Fibroblast of skin of right biceps (primary cell): Measurements from ENCODE around the gene FGF8.

Source experiments
- DNase-seq: peaks from one replicate; pipeline ENCODE4 v3.0.0-alpha.2; 2013

FGF8 gene

DNA sequence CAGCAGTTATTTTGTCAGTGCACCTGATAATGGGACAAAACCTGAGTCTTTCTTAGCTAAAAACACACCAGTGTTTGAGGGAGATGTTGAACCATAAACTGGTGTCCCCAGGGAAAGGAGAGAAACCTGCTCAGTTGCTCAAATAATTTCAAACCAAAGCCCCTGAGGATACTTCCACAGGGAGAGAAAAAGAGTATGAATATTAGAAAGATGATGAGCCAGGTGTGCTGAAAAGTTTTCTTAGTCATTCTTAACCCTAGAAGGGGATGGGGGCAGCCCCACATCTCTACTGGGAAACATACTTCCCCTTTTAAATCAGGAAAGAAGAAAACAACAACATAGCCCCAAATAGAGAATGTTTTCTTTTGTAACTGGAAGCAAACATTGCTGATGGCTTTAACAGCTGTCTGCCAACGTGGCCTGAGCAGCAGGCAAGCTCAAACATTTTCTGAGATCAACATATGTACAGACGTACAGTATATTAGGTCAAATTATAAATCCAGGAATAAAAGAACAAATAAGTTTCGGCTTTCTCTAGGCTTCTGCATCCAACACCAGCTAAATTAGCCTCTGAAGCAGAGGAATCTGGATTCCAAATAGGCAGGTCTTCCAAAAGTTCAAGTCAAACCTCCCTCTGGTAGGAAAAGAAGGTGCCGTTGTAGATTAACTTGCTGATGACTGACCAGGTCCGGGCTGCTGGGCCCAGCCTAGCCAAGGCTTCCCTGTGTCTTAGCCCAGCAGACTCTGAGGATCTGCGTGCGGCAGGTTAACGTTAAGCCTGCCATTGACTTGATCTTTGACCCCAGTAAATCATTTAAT is 50.4 kb downstream of the FGF8 start:
- no peak for DNase-seq

GRCh38 chr10:101724446-101724845 is 51.5 kb downstream of the FGF8 start:
- DNase-seq: no peak

DNA sequence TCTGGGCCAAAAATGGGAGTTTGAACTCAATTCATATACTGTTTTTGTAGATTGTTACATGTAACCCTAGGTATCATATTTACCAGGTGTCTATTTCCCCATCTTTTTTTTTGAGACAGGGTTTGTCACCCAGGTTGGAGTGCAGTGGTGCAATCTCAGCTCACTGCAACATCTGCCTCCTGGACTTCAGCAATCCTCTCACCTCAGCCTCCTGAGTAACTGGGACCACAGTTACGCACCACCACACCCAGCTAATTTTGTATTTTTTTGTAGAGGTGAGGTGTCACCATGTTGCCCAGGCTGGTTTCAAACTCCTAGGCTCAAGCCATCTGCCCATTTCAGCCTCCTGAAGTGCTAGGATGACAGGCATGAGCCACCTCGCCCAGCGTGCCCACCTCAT is 52.7 kb downstream of the FGF8 start:
- no peak for DNase-seq

DNA sequence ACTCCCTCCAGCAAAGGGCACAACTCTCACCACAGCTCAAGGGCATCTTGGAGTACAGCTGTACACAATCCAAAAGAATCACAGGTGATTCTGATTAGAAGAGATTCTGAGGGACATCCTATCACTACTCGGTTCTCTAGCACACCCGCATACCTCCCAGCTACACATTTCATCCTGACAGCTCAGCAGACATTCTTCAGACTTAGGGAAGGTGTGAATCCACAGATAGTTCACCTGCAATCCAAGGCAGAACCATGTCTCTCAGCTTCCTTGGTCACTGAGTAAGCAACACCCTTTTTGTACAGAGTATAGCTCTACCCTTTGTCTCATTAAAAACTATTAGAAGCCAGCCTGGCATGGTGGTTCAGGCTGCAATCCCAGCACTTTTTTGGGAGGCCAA is 54.1 kb downstream of the FGF8 start:
- DNase-seq: no peak

DNA sequence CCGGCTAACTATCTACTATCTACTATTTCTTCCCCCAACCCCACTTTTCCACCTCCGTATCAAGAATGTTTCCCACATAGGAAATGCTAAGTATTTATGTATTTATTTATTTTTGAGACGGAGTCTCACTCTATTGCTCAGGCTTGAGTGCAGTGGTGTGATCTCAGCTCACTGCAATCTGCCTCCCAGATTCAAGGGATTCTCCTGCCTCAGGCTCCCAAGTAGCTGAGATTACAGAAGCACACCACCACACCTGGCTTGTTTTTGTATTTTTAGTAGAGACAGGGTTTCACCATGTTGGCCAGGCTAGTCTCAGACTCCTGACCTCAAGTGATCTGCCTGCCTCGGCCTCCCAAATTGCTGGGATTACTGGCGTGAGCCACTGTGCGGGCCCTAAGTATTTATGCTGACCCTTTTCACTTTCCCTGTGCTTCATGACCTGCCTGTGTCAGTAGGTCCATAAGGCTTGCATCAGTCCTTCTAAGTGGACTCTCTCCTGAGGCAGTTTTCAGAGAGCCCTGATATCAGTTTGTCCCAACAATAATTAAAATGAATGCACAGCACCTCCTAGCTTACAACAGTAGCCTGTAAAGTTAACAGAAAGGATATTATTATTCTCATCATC is 55.2 kb downstream of the FGF8 start:
- no peak for DNase-seq
